Lower leg skin (tissue), 3 donors: ENCODE results near the gene OR10A7.

Experiments
- CTCF ChIP-seq, 3 donors: fragments of 450-650 bp; IDR thresholded peaks; one replicate each; pipeline ENCODE4 v1.5.1; 2016; ENCODE audit warnings: antibody characterized with exemption in 3 of 3, mild to moderate bottlenecking in 3 of 3, moderate library complexity in 2 of 3
- POLR2A ChIP-seq, 2 donors: fragments of 450-650 bp; IDR thresholded peaks; one replicate each; pipeline ENCODE4 v1.6.1; 2016 to 2017; ENCODE audit warnings: antibody characterized with exemption in 2 of 2, mild to moderate bottlenecking in 1 of 2, moderate library complexity in 1 of 2

GRCh38 chr12:55172686-55173085 is 48.1 kb upstream of the OR10A7 start:
- no peak for TF ChIP-seq CTCF (IDR thresholded peaks at IDR 0.05)
- TF ChIP-seq POLR2A (IDR thresholded peaks at IDR 0.05) = no peak
